G401 (cell line): ENCODE measurements around the gene SURF6. TPM values are rescaled to one million over a fixed set of nuclear protein-coding genes. Genes with fewer than 3 reads are reported as not detected.
"Not testable (repeated sequence)": the region's sequence is repeated elsewhere in the genome, so short reads cannot be mapped to it uniquely, and the experiment has no call there.

Source experiments
- DNase-seq: peaks from one replicate; pipeline ENCODE4 v3.0.0-alpha.2; 2015; ENCODE audit warnings: low spot score
- in situ Hi-C: cut with HindIII; loops from 2 replicates; pipeline ENCODE4 v1.10.0; 2016; ENCODE audit warnings: low sequenced_read_pairs, mixed read lengths
- total RNA-seq: library from RNA; depleted of rRNA; stranded (reverse); fragments of >200 nt; shearing (Covaris generic); gene quantifications from 2 replicates; pipeline ENCODE4 v1.2.3, GENCODE V29; 2014

Gene SURF6
- total RNA-seq, 1 experiment from 2014 or later, result 40.6 TPM

DNA sequence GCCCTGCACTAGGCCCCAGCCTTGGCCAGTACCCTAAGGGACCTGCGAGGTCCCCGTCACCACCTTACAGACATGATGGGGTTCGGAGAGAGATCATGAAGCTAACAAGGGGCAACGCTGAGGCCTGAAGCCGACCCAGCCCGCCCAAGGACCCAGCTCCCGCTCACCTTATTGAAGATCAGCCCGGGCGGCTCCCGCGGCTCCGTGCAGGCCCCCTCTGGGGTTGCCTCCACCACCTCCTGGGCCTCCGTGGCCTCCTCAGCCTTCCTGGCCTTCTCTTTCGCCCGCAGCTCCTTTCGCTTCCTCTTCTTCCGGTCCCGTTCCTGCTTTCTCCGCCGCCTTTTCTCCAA is 3.6 kb downstream of the SURF6 start:
- in situ Hi-C loops, result no loop called here
- DNase-seq, result no peak

DNA sequence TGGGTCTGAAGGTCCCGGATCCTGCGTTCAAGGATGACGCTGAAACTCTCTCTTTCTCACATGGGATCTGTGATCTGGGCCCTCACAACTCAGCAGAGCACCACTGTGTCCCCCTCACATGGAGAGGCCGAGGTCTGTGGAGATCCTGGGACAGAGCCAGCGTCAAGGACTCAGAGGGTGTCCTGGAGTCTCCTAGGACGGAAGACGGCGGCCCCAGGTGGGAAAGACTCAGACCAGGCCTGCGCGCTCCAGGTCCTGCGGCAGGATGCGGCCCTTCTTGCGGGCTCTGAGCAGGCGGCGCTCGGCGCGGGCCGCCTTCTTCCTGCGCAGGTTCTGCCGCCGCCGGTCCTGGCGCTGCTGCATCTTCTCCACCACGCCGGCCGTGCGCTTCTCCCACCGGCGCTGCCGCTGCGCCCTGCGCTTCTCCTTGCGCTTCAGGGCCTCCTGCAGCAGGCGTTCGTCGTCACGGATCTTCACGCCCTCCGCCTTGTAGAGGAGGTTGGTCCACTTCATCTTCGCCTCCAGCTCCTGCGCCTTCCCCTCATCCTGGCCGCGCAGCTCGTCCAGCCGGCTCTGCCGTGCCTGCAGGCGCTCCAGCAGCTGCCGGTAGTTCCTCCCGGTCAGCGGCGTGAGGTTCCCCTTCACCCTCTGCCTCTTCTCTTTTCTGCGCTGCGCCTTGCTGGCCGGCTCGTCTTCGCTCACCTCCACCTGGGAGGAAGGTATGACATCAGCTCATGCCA is 4.2 kb downstream of the SURF6 start:
- in situ Hi-C loops, result no loop called here
- no peak for DNase-seq

DNA sequence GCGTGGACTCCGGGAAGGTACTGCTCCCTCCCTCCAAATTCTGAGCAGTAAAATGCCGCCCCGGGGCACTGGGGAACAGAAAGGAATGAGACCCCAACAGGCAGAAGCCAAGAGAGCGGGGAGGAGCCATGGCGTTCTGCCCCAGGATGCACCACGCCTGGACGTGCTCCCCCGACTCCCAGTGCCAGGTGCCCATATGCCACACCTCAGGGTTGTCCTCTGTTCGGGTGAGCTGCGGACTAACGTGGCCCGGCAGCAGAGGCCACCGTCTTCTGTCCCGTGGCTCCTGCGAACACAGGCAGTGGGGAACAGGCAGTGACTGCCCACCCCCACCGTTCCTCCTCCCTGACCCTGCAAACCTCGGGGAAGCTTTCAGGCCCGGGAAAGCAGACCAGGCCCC is 4.8 kb downstream of the SURF6 start:
- in situ Hi-C loops, result no loop called here
- no peak for DNase-seq

- in situ Hi-C loops, result not testable (repeated sequence)
- DNase-seq, result peak; percentile 39
Observed at GRCh38 chr9:133329306-133330156, 6.5 kb downstream of the SURF6 start.

DNA sequence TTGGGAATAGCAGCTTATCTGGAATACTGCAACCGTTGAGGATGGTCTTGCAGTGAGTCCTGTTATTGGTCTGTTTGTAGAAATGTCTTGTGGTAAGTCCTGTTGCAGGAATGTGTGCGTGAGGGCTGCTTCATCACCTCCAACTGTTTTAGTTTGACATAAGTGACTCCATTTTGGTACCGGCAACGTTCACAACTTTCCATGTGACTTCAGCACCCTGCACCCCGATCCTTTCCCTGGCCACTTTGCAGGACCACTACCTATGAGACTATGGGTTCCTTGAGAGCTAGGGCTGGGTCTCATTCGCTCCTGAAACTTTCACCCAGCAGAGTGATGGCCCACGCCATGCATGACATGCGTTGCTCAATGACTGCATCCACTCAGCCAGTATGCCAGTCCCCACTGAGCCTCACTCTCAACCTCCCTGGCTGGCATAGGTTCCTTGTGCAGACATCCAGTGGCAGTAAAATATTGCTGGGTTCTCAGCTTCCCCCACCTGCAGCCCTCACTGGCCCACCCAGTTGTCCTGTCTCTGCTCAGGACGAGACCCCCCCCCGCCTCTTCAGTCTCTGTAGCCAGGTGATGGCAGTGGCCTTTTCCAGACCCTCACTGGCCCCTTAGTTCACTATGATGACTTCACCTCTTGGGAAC is 8.0 kb downstream of the SURF6 start:
- in situ Hi-C loops, result no loop called here
- no peak for DNase-seq

- in situ Hi-C loops, result not testable (repeated sequence)
Observed at GRCh38 chr9:133327021-133327420, 9.0 kb downstream of the SURF6 start.

DNA sequence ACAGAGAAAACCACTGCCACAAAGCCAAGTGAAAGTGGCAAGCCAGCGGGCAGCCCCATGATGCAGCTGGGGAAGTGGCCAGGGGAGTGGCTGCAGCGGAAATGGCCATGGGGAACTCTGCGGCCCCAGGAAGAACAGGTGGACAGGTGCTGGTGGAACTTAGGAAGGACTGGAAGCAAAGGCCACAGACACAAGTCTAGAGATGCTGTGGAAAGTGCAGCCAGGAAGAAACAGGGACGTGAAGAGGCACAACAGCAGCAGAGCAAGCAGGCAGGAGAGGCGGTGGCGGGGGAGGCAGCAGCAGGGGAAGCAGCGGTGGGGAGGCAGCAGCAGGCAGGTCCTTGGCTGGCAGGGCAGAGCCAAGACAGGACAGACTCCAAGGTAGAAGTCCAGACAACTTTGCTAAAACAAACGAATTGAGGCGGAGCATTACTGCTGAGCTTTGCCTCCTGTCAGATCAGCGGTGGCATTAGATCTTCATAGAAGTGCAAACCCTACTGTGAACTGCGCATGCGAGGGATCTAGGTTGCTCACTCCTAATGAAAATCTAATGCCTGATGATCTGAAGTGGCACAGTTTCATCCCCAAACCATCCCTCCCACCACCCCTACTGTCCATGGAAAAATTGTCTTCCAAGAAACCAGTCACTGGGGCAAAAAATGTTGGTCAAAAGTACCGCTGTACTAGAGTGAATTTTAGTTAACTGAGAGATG is 11.8 kb downstream of the SURF6 start:
- in situ Hi-C loops, result no loop called here
- no peak for DNase-seq

More at GRCh38 chr9:133327021-133327420, 9.0 kb downstream of the SURF6 start:
- DNase-seq, result not testable (repeated sequence)

DNA sequence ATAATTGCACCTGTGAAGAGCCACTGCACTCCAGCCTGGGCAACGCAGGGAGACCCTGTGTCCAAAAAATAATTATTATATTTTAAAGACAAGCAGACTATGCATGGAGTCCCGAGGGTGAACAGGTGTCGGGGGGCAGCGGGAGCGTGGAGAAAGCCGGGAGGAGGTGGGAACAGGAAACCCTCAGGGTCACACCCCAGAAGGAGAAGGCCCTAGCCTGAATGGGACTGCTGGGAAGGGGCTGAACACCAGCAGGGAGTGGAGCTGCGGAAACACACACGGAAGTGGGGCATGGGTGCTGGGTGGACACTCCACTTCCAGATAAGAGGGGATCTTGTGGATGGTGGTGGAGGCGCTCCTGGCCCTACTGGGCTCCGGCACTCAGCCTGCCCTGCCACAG is 12.8 kb downstream of the SURF6 start:
- no peak for DNase-seq
- in situ Hi-C loops, result no loop called here

DNA sequence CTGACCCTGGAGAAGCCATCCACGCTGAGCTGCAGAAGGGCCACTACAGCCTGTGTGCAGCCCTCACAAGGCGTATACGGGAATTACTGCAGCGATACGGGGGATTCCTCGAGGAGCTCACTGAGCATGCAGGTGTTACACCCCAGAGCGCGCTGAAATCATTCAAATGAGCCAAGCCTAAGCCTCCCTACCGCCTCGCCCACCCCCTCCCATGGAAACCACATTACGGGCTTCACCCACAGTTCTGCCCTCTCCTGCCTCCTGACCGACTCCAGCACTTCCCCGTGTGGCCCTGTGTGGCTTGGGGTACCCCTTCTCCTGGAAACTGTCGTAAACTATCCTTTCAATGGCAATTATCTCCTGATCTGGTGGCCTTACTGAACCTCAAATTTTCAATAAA is 13.3 kb downstream of the SURF6 start:
- DNase-seq, result no peak
- in situ Hi-C loops, result no loop called here

DNA sequence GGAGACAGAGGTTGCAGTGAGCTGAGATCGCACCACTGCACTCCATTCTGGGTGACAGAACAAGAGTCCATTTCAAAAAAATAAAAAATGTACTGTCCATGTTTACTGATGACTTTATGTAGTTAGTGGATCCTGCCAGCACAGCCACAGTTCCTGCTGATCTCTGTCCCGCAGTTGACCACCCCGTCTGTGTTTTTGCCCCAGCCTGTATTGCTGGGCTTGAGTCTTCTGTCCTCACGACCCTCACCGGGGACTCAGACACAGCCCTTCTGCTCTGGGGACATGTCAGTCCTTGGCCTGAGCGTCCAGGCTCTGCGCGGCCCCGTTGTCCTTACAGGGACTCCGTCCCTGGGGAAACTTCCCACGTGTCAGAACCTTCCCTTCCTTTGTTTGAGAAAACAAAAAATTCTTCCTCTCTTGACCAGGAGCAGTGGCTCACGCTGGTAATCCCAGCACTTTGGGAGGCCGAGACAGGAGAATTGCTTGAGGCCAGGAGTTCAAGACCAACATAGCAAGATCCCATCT is 14.5 kb downstream of the SURF6 start:
- in situ Hi-C loops, result no loop called here
- DNase-seq, result no peak

- DNase-seq, result no peak
- in situ Hi-C loops, result no loop called here
Observed at GRCh38 chr9:133320421-133320881, 15.5 kb downstream of the SURF6 start.

GRCh38 chr9:133317551-133317950 is 18.4 kb downstream of the SURF6 start:
- DNase-seq, in situ Hi-C loops: not testable (repeated sequence)

GRCh38 chr9:133315997-133316396 is 20.0 kb downstream of the SURF6 start:
- in situ Hi-C loops, result no loop called here
- DNase-seq, result no peak

DNA sequence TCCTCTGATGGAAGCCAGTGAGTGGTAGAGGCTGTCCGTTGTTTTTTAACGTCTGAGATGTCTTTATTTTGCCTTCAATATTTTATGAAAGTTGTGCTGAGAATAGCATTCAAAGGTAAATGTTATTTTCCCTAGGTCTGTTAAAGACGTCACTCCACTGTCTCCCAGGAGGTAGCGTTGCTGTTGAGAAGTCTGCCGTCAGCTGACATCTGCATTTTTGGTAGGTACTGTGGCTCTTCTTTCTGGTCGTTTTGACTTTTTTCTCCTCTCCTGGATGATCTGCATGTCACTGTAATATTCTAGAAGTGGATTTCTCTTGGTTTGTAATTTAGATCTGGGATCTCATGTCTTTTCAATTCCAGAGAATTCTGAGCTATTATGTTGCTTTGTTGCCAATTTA is 26.4 kb downstream of the SURF6 start:
- in situ Hi-C loops, result no loop called here
- no peak for DNase-seq

DNA sequence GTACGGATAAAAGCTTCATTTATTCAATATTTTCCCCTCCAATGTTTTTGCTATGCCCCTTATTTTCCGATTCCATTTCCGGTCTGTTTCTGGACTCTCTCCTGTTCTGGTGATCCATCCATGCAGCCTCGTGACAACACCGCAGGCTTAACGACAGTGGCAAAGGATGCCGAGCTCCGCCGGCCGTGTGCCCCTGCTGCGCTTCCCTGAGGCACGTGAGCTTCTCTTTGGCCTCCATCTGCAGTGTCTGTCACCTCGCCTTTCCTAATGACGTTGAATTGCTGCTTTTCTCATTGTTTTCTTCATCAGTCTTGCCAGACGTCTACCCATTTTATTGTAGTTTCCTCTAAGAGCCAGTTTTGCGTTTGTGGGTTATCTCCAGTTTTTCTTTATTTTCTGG is 28.7 kb downstream of the SURF6 start:
- in situ Hi-C loops, result no loop called here
- no peak for DNase-seq

GRCh38 chr9:133306242-133307204 is 29.5 kb downstream of the SURF6 start:
- in situ Hi-C loops, result no loop called here
- peak; percentile 51 for DNase-seq

DNA sequence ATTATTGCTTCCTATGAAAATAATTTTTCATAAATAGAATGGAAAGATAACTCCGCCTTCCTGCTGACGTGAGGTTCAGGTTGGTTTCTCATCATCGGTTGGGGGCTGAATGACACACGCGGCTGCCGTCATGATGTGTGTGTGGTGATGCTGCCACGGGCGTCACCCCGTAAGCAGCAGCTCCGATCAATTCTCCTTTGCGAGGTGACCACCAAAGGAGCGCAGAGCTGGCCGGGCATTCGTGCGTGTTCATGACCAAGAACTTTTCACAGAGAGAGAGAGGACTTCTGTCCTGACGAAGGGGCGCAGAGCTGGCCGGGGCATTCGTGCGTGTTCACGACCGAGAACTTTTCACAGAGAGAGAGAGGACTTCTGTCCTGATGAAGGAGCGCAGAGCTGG is 30.3 kb downstream of the SURF6 start:
- in situ Hi-C loops, result no loop called here
- no peak for DNase-seq
